Heart left ventricle (tissue), 13 donors: ENCODE measurements around the gene HAUS3.

Source experiments
- CTCF ChIP-seq, 12 donors: fragments of 200-600 bp; sonication (generic) in 4 of 12; IDR thresholded peaks; one replicate each; pipeline versions ENCODE4 v1.5.0 to v1.8.0; 2018 to 2022; ENCODE audit warnings: antibody characterized with exemption in 12 of 12, mild to moderate bottlenecking in 5 of 12
- POLR2A ChIP-seq, 2 donors: fragments of 450-650 bp; IDR thresholded peaks; one replicate each; pipeline ENCODE4 v1.6.1; 2017; ENCODE audit warnings: antibody characterized with exemption in 2 of 2, mild to moderate bottlenecking in 2 of 2, moderate library complexity in 2 of 2
- donor health status: ischemic (EF 13 %, LVEDD 7.1; RV severe dilation, severe dysfunction).
- donor health status: DM: no; HTN: yes; CAD: no.
- donor health status: DM: no; HTN: no; CAD: no.
- donor health status: ischemic (EF 25% LVEDD 6.9; RV normal size, moderate dysfunction).
- donor health status: ischemic (EF 25% LVEDD 5.7; RV mildly dilated, moderate dysfunction).
- donor health status: ischemic (EF 35%, LVEDD 5.7; RV mildly dilated, moderate dysfunction).
- donor health status: nonischemic (EF 11% LVEDD 7.7; RV severe dilation, severe dysfunction).
- donor health status: DM: yes; HTN: yes; CAD: no.
- donor health status: PGD.
- donor health status: ischemic (EF 29% LVEDD 5.4; RV normal size, mild dysfunction).
- donor health status: nonischemic (EF 23%, LVEDD 6.1; RV moderate dilation, normal function).

- peak; percentile 72 to 87 (median 84) for TF ChIP-seq CTCF (IDR thresholded peaks at IDR 0.05)
- no peak for TF ChIP-seq POLR2A (IDR thresholded peaks at IDR 0.05)
These were observed 21.8 kb downstream of the HAUS3 start for GRCh38 chr4:2220016-2220630.
